Measurements from ENCODE around the gene LBHD2. TPM values are rescaled to one million over a fixed set of nuclear protein-coding genes. Genes with fewer than 3 reads are reported as not detected.

LBHD2 gene
- total and polyA plus RNA-seq, 2 of the 8 experiments (the other 6 are each of a cell fraction or from before 2014, with no cell fraction given), result not detected

GRCh38 chr14:103086771-103087342 lies 2.8 kb downstream of the LBHD2 start:
- Histone ChIP-seq H2AFZ (ENCODE audit: low read length) (no peak overlapping the region), H2AK5ac (ENCODE audit: low read depth, low read length) (no peak overlapping the region), H4K8ac (ENCODE audit: extremely low read depth, insufficient read depth, low read length) (no peak overlapping the region), H4K91ac (replicated peaks; ENCODE audit: insufficient read length, low read length) (no peak overlapping the region), H3K23ac (ENCODE audit: insufficient read length) (no peak overlapping the region), H3K79me2 (ENCODE audit: control insufficient read depth in 1 of 2, insufficient read depth in 2 of 2, low read length in 2 of 2) (no peaks in the 10 kb centered on the region), H3K56ac (replicated peaks; ENCODE audit: insufficient read length, low read depth, low read length) (no peak overlapping the region), H3K18ac (ENCODE audit: extremely low read depth, low read length) (no peak overlapping the region), H4K5ac (ENCODE audit: insufficient read length, low read depth, low read length) (no peak overlapping the region), H3K23me2 (ENCODE audit: low read depth, low read length) (peaks cover 17% of the 10 kb centered on the region; the same call in 1 of the 2 replicates), H3K4me3 (ENCODE audit: extremely low read depth in 1 of 4, insufficient read depth in 2 of 4, low read depth in 3 of 4, low read length in 4 of 4) (no peak overlapping the region), H3K9me3 (ENCODE audit: insufficient read depth in 2 of 2, low read depth in 1 of 2, low read length in 1 of 2) (no peaks in the 10 kb centered on the region), H2BK15ac (ENCODE audit: low read length) (no peak overlapping the region), H3K79me1 (ENCODE audit: low read depth, low read length) (no peaks in the 10 kb centered on the region), H2BK12ac (ENCODE audit: low read depth, low read length) (0 out of 2 replicates have a peak overlapping the region, but pooled peaks have one; percentile 17), H2BK5ac (ENCODE audit: low read depth, low read length) (no peak overlapping the region), H3K27ac (ENCODE audit: low read depth, low read length) (no peak overlapping the region), H2BK20ac (ENCODE audit: low read length) (no peak overlapping the region), H3K4ac (replicated peaks; ENCODE audit: insufficient read length, low read depth, low read length) (no peak overlapping the region), H3K36me3 (ENCODE audit: control insufficient read depth in 2 of 4, insufficient read depth in 4 of 4, low read length in 3 of 4) (no peaks in the 10 kb centered on the region), H3K14ac (ENCODE audit: insufficient read length) (no peak overlapping the region), H3K27me3 (replicated peaks in 1 of 4; ENCODE audit: control insufficient read depth in 3 of 4, extremely low read depth in 1 of 4, insufficient read depth in 3 of 4, low read length in 3 of 4) (peaks cover 3 to 26% (median 22%) of the 10 kb centered on the region in 4 experiments), H3K4me2 (ENCODE audit: insufficient read depth in 1 of 2, low read depth in 2 of 2, low read length in 2 of 2) (no peak overlapping the region), H2BK120ac (replicated peaks; ENCODE audit: low read depth, low read length) (no peak overlapping the region), H4K20me1 (replicated peaks in 1 of 2; ENCODE audit: control insufficient read depth in 1 of 2, insufficient read depth in 2 of 2, low read length in 2 of 2) (peaks cover 0 to 8% of the 10 kb centered on the region in 2 experiments), H3K4me1 (replicated peaks in 1 of 4; ENCODE audit: control insufficient read depth in 3 of 4, insufficient read depth in 4 of 4, low read length in 3 of 4) (peaks cover 2 to 13% (median 4%) of the 10 kb centered on the region in 4 experiments; a peak in 6 of 7 replicates), H3K9ac (replicated peaks in 1 of 4; ENCODE audit: extremely low read depth in 1 of 4, low read depth in 3 of 4, low read length in 3 of 4) (no peak overlapping the region)
- 85% methylated on average over 8 of the region's 8 CpGs; no CpG with 5 or more reads in 1 of the 2 experiments for WGBS, 2 experiments (ENCODE audit: extremely low coverage in 1 of 2, insufficient coverage in 1 of 2, insufficient read length in 1 of 2, insufficient replicate concordance in 2 of 2, low coverage in 1 of 2, low lambda C conversion rate in 2 of 2, missing lambda C conversion rate in 1 of 2)
- CTCF ChIA-PET (ENCODE audit: partially characterized antibody), result interaction anchor here (0.6 to 5.2 kb wide), 15 partner anchors 9 to 205 kb away, joined by 3 to 43 read pairs (median 4); no protein-coding TSS in a partner anchor
- POLR2A ChIA-PET (ENCODE audit: partially characterized antibody), result no interaction called here
- DNase-seq (ENCODE audit: low read depth in 1 of 2, low spot score in 2 of 2) (no peak), FAIRE-seq (no peak)
- TF ChIP-seq FOSL1 (IDR thresholded peaks at IDR 0.05; ENCODE audit: insufficient read depth, low read depth, low read length) (no peak), CEBPB (IDR thresholded peaks at IDR 0.05; ENCODE audit: low read depth, low read length) (no peak), EP300 (IDR thresholded peaks at IDR 0.05; ENCODE audit: borderline replicate concordance in 1 of 2, low read depth in 2 of 2, low read length in 2 of 2) (no peak), NRF1 (IDR thresholded peaks at IDR 0.05; ENCODE audit: low read depth, low read length) (no peak), YY1 (IDR thresholded peaks at IDR 0.05; ENCODE audit: low read depth, low read length) (no peak), BACH1 (IDR thresholded peaks at IDR 0.05; ENCODE audit: low read length) (no peak), TBP (IDR thresholded peaks at IDR 0.05; ENCODE audit: low read depth, low read length) (no peak), GTF2F1 (IDR thresholded peaks at IDR 0.05; ENCODE audit: borderline replicate concordance, low read depth, low read length) (no peak), PHF8 (conservative IDR thresholded peaks at IDR 0.05; ENCODE audit: low read depth, low read length) (no peak), RNF2 (IDR thresholded peaks at IDR 0.05; ENCODE audit: borderline replicate concordance, low read depth, low read length, missing control alignments, poor library complexity, severe bottlenecking) (no peak), KDM4A (IDR thresholded peaks at IDR 0.05; ENCODE audit: low read depth, low read length, severe bottlenecking) (no peak), TAF1 (IDR thresholded peaks at IDR 0.05; ENCODE audit: low read depth, low read length) (no peak), CHD1 (IDR thresholded peaks at IDR 0.05; ENCODE audit: low read depth, low read length) (no peak), CHD2 (IDR thresholded peaks at IDR 0.05; ENCODE audit: low read length) (no peak)
